ENCODE results near the gene EGLN3. TPM values are rescaled to one million over a fixed set of nuclear protein-coding genes. Genes with fewer than 3 reads are reported as not detected.

The EGLN3 gene
- total and polyA plus RNA-seq, 10 of the 15 experiments (the other 5 are each of a cell fraction or from before 2014, with no cell fraction given), result 0.42 to 8.1 (median 2.0) TPM

DNA sequence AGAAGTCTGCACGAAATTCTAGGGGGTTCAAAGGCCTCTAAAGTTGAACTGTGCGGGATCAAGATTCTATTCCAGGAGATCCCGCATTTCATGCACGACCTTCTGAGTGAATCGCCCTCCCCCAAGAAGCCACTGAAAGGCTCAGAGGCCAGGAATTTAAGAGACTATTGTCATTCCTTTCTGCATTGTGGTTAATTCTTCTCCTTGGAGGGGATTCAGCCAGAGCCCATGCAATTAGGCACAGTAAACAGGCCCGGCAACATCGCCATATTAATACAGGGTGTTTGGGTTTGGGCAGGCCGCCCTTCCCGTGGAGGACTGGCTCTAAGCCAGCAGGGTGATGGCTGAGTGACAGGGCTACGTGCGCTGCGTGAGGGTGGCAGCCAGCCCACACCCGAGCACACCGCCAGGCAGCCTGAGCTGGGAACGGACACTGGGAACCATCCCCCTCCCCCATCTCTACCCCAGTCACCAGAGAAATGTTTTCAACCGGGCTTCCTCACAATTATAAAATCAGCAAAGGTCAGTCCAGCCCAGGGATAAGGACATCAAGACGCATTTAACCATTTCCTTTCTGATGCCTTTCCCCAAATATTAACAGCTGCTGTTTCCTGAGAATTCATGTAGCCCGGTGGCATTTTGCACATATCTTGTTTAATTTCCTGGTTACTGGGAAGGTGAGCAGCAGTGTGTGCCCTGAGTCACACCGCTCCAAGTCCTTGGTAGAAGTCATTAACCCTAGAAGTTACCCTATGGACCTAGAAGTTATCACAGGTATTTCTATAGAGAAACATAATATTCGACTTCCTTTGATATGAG is 12.5 kb downstream of the EGLN3 start:
- Histone ChIP-seq H3K9me3 (replicated peaks; ENCODE audit: control insufficient read depth, insufficient read depth, low read length) (peaks cover 1% of the 10 kb centered on the region; the same call in 1 of the 3 replicates), H3K4me2 (ENCODE audit: control insufficient read depth, insufficient read depth) (peak overlapping the region; percentile 15; the same call in 1 of the 2 replicates), H3K36me3 (ENCODE audit: control insufficient read depth in 2 of 2, insufficient read depth in 2 of 2, low read length in 1 of 2) (no peaks in the 10 kb centered on the region), H2AFZ (ENCODE audit: control insufficient read depth, low read depth, low read length) (peak overlapping the region; percentile 67), H3K27me3 (replicated peaks in 1 of 2; ENCODE audit: control insufficient read depth in 2 of 2, insufficient read depth in 2 of 2, low read length in 1 of 2) (no peaks in the 10 kb centered on the region), H3K4me1 (ENCODE audit: control insufficient read depth, insufficient read depth, low read length) (no peaks in the 10 kb centered on the region), H4K20me1 (ENCODE audit: control insufficient read depth, insufficient read depth) (no peaks in the 10 kb centered on the region), H3K79me2 (ENCODE audit: control insufficient read depth, insufficient read depth, low read length) (peaks cover 2% of the 10 kb centered on the region), H3K27ac (ENCODE audit: control insufficient read depth, insufficient read depth) (no peak overlapping the region), H3K9ac (ENCODE audit: control insufficient read depth, insufficient read depth, low read length) (no peak overlapping the region), H3K4me3 (no peak overlapping the region; the same call in 1 of the 2 replicates)
- ChIA-PET RAD21 (ENCODE audit: unreplicated experiment) (interaction anchor here (1.6 to 2.1 kb wide), 2 partner anchors 9 to 74 kb away, joined by 5 to 11 read pairs; no protein-coding TSS in a partner anchor), CTCF (interaction anchor here (1.3 to 6.5 kb wide), 4 partner anchors 8 to 161 kb away, joined by 3 to 45 read pairs (median 24); no protein-coding TSS in a partner anchor), POLR2A (interaction anchor here (0.6 to 1.6 kb wide), 2 partner anchors 117 to 374 kb away, joined by 5 to 7 read pairs; no protein-coding TSS in a partner anchor), SMC1A (ENCODE audit: uncharacterized antibody, unreplicated experiment) (interaction anchor here (1.0 to 6.2 kb wide), 3 partner anchors 8 to 13 kb away, joined by 3 to 47 read pairs (median 8); no protein-coding TSS in a partner anchor)
- BruUV-seq (replicated peaks), result no TSS peak
- ATAC-seq (no peak), FAIRE-seq (no peak), DNase-seq (ENCODE audit: low read depth, low spot score) (peak; percentile 36)
- intact Hi-C loops (cut with micrococcal nuclease; ENCODE audit: unreplicated experiment), result no loop called here
- WGBS (ENCODE audit: insufficient coverage, insufficient replicate concordance, low lambda C conversion rate, missing lambda C conversion rate), result 33% methylated on average over 20 of the region's 20 CpGs
- in situ Hi-C loops (cut with MboI), result no loop called here
- no peak for TF ChIP-seq TBL1XR1 (IDR thresholded peaks at IDR 0.05; ENCODE audit: low read depth, low read length)
- no peak for TF ChIP-seq HDGF (IDR thresholded peaks at IDR 0.05)
- TF ChIP-seq NBN (IDR thresholded peaks at IDR 0.05), result peak; percentile 37
- TF ChIP-seq, protein P1, sequence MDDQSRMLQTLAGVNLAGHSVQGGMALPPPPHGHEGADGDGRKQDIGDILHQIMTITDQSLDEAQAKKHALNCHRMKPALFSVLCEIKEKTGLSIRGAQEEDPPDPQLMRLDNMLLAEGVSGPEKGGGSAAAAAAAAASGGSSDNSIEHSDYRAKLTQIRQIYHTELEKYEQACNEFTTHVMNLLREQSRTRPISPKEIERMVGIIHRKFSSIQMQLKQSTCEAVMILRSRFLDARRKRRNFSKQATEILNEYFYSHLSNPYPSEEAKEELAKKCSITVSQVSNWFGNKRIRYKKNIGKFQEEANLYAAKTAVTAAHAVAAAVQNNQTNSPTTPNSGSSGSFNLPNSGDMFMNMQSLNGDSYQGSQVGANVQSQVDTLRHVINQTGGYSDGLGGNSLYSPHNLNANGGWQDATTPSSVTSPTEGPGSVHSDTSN (IDR thresholded peaks at IDR 0.05; ENCODE audit: insufficient replicate concordance, low read depth, low read length), result peak; percentile 84
- peak; percentile 21; the same call in 1 of the 2 replicates for TF ChIP-seq FOXK2 (IDR thresholded peaks at IDR 0.05)
- 0 out of 2 replicates have a peak, but pooled peaks have one; percentile 52 for TF ChIP-seq MXI1 (IDR thresholded peaks at IDR 0.05; ENCODE audit: low read depth, low read length)
- TF ChIP-seq IKZF2 (IDR thresholded peaks at IDR 0.05), result peak; percentile 54; a peak in 2 of 4 replicates
- no peak for TF ChIP-seq ZZZ3 (IDR thresholded peaks at IDR 0.05; ENCODE audit: control insufficient read depth, insufficient read length, low read depth)
- no peak for TF ChIP-seq RBBP5 (conservative IDR thresholded peaks at IDR 0.05)
- TF ChIP-seq, protein P2, sequence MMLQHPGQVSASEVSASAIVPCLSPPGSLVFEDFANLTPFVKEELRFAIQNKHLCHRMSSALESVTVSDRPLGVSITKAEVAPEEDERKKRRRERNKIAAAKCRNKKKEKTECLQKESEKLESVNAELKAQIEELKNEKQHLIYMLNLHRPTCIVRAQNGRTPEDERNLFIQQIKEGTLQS (IDR thresholded peaks at IDR 0.05; ENCODE audit: borderline replicate concordance, extremely low read depth, low read depth, low read length), result no peak
- TF ChIP-seq, protein P3, sequence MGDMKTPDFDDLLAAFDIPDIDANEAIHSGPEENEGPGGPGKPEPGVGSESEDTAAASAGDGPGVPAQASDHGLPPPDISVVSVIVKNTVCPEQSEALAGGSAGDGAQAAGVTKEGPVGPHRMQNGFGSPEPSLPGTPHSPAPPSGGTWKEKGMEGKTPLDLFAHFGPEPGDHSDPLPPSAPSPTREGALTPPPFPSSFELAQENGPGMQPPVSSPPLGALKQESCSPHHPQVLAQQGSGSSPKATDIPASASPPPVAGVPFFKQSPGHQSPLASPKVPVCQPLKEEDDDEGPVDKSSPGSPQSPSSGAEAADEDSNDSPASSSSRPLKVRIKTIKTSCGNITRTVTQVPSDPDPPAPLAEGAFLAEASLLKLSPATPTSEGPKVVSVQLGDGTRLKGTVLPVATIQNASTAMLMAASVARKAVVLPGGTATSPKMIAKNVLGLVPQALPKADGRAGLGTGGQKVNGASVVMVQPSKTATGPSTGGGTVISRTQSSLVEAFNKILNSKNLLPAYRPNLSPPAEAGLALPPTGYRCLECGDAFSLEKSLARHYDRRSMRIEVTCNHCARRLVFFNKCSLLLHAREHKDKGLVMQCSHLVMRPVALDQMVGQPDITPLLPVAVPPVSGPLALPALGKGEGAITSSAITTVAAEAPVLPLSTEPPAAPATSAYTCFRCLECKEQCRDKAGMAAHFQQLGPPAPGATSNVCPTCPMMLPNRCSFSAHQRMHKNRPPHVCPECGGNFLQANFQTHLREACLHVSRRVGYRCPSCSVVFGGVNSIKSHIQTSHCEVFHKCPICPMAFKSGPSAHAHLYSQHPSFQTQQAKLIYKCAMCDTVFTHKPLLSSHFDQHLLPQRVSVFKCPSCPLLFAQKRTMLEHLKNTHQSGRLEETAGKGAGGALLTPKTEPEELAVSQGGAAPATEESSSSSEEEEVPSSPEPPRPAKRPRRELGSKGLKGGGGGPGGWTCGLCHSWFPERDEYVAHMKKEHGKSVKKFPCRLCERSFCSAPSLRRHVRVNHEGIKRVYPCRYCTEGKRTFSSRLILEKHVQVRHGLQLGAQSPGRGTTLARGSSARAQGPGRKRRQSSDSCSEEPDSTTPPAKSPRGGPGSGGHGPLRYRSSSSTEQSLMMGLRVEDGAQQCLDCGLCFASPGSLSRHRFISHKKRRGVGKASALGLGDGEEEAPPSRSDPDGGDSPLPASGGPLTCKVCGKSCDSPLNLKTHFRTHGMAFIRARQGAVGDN (IDR thresholded peaks at IDR 0.05), result peak; percentile 70; the same call in 1 of the 2 replicates
- peak; percentile 70 for TF ChIP-seq IKZF1 (conservative IDR thresholded peaks at IDR 0.05)
- TF ChIP-seq CREB1 (IDR thresholded peaks at IDR 0.05; ENCODE audit: low read depth), result no peak
- no peak for TF ChIP-seq ZNF274 (IDR thresholded peaks at IDR 0.05; ENCODE audit: insufficient read depth, insufficient read length)
- peak in 1 of 2 experiments; percentile 75; a peak in 3 of 4 replicates for TF ChIP-seq BHLHE40 (IDR thresholded peaks at IDR 0.05; ENCODE audit: borderline replicate concordance in 1 of 2, low read depth in 2 of 2, low read length in 1 of 2)
- TF ChIP-seq, protein P4, sequence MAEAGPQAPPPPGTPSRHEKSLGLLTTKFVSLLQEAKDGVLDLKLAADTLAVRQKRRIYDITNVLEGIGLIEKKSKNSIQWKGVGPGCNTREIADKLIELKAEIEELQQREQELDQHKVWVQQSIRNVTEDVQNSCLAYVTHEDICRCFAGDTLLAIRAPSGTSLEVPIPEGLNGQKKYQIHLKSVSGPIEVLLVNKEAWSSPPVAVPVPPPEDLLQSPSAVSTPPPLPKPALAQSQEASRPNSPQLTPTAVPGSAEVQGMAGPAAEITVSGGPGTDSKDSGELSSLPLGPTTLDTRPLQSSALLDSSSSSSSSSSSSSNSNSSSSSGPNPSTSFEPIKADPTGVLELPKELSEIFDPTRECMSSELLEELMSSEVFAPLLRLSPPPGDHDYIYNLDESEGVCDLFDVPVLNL (IDR thresholded peaks at IDR 0.05; ENCODE audit: low read depth, low read length), result no peak
- TF ChIP-seq FOXM1 (IDR thresholded peaks at IDR 0.05; ENCODE audit: low read depth, low read length), result no peak

Measured in GM12878 (cell line).